Measurements from ENCODE around the gene EXOSC7.

The EXOSC7 gene

GRCh38 chr3:44991326-44991725, 15.3 kb downstream of the EXOSC7 start:
- Mint-ChIP-seq H3K27me3 (no peaks in the 10 kb centered on the region), H3K4me1 (ENCODE audit: low read depth) (peaks cover 36% of the 10 kb centered on the region), H3K36me3 (ENCODE audit: low read depth) (peaks cover 68% of the 10 kb centered on the region), H3K9me3 (no peaks in the 10 kb centered on the region), H3K27ac (no peak overlapping the region), H3K4me3 (no peak overlapping the region)
- intact Hi-C loops (cut with micrococcal nuclease) = no loop called here

- no peak overlapping the region for H3K27ac Mint-ChIP-seq
- peaks cover 82% of the 10 kb centered on the region for H3K36me3 Mint-ChIP-seq (ENCODE audit: low read depth)
- peaks cover 32% of the 10 kb centered on the region for H3K4me1 Mint-ChIP-seq (ENCODE audit: low read depth)
- H3K27me3 Mint-ChIP-seq = no peaks in the 10 kb centered on the region
- no peaks in the 10 kb centered on the region for H3K9me3 Mint-ChIP-seq
- intact Hi-C loops (cut with micrococcal nuclease) = no loop called here
- no peak overlapping the region for H3K4me3 Mint-ChIP-seq
Observed at GRCh38 chr3:44992555-44993470, 16.8 kb downstream of the EXOSC7 start.

GRCh38 chr3:44993471-44994205, 17.6 kb downstream of the EXOSC7 start:
- no peak overlapping the region for H3K27ac Mint-ChIP-seq
- H3K4me3 Mint-ChIP-seq = no peak overlapping the region
- H3K36me3 Mint-ChIP-seq (ENCODE audit: low read depth) = peaks cover 88% of the 10 kb centered on the region
- intact Hi-C loops (cut with micrococcal nuclease) = no loop called here
- no peaks in the 10 kb centered on the region for H3K27me3 Mint-ChIP-seq
- H3K9me3 Mint-ChIP-seq = no peaks in the 10 kb centered on the region
- peaks cover 25% of the 10 kb centered on the region for H3K4me1 Mint-ChIP-seq (ENCODE audit: low read depth)

GRCh38 chr3:44995142-44995770, 19.2 kb downstream of the EXOSC7 start:
- no peak overlapping the region for H3K27ac Mint-ChIP-seq
- H3K4me3 Mint-ChIP-seq = no peak overlapping the region
- H3K9me3 Mint-ChIP-seq = no peaks in the 10 kb centered on the region
- peaks cover 12% of the 10 kb centered on the region for H3K4me1 Mint-ChIP-seq (ENCODE audit: low read depth)
- peaks cover 96% of the 10 kb centered on the region for H3K36me3 Mint-ChIP-seq (ENCODE audit: low read depth)
- intact Hi-C loops (cut with micrococcal nuclease) = no loop called here
- no peaks in the 10 kb centered on the region for H3K27me3 Mint-ChIP-seq

GRCh38 chr3:44996556-44996969, 20.5 kb downstream of the EXOSC7 start:
- Mint-ChIP-seq H3K4me1 (ENCODE audit: low read depth) (peaks cover 12% of the 10 kb centered on the region), H3K27ac (no peak overlapping the region), H3K36me3 (ENCODE audit: low read depth) (peaks cover 97% of the 10 kb centered on the region), H3K4me3 (no peak overlapping the region), H3K9me3 (no peaks in the 10 kb centered on the region), H3K27me3 (no peaks in the 10 kb centered on the region)
- intact Hi-C loops (cut with micrococcal nuclease) = no loop called here

GRCh38 chr3:44999782-45000181, 23.7 kb downstream of the EXOSC7 start:
- Mint-ChIP-seq H3K36me3 (ENCODE audit: low read depth) (peaks cover 96% of the 10 kb centered on the region), H3K27me3 (no peaks in the 10 kb centered on the region), H3K27ac (no peak overlapping the region), H3K9me3 (no peaks in the 10 kb centered on the region), H3K4me1 (ENCODE audit: low read depth) (no peaks in the 10 kb centered on the region), H3K4me3 (no peak overlapping the region)
- intact Hi-C loops (cut with micrococcal nuclease) = no loop called here

GRCh38 chr3:45000823-45001222, 24.8 kb downstream of the EXOSC7 start:
- H3K27ac Mint-ChIP-seq = no peak overlapping the region
- H3K4me3 Mint-ChIP-seq = no peak overlapping the region
- no peaks in the 10 kb centered on the region for H3K4me1 Mint-ChIP-seq (ENCODE audit: low read depth)
- no peaks in the 10 kb centered on the region for H3K27me3 Mint-ChIP-seq
- peaks cover 96% of the 10 kb centered on the region for H3K36me3 Mint-ChIP-seq (ENCODE audit: low read depth)
- no peaks in the 10 kb centered on the region for H3K9me3 Mint-ChIP-seq
- intact Hi-C loops (cut with micrococcal nuclease) = no loop called here

GRCh38 chr3:45001738-45002137, 25.7 kb downstream of the EXOSC7 start:
- no peak overlapping the region for H3K4me3 Mint-ChIP-seq
- H3K9me3 Mint-ChIP-seq = no peaks in the 10 kb centered on the region
- H3K27me3 Mint-ChIP-seq = no peaks in the 10 kb centered on the region
- H3K4me1 Mint-ChIP-seq (ENCODE audit: low read depth) = no peaks in the 10 kb centered on the region
- intact Hi-C loops (cut with micrococcal nuclease) = no loop called here
- H3K27ac Mint-ChIP-seq = no peak overlapping the region
- peaks cover 93% of the 10 kb centered on the region for H3K36me3 Mint-ChIP-seq (ENCODE audit: low read depth)

GRCh38 chr3:45002139-45002660, 26.2 kb downstream of the EXOSC7 start:
- Mint-ChIP-seq H3K27me3 (no peaks in the 10 kb centered on the region), H3K36me3 (ENCODE audit: low read depth) (peaks cover 93% of the 10 kb centered on the region), H3K4me1 (ENCODE audit: low read depth) (no peaks in the 10 kb centered on the region), H3K27ac (no peak overlapping the region), H3K9me3 (no peaks in the 10 kb centered on the region), H3K4me3 (no peak overlapping the region)
- intact Hi-C loops (cut with micrococcal nuclease) = no loop called here

- Mint-ChIP-seq H3K4me3 (no peak overlapping the region), H3K27me3 (no peaks in the 10 kb centered on the region), H3K9me3 (no peaks in the 10 kb centered on the region), H3K36me3 (ENCODE audit: low read depth) (peaks cover 94% of the 10 kb centered on the region), H3K4me1 (ENCODE audit: low read depth) (no peaks in the 10 kb centered on the region), H3K27ac (no peak overlapping the region)
- intact Hi-C loops (cut with micrococcal nuclease) = no loop called here
Observed at GRCh38 chr3:45002720-45003119, 26.7 kb downstream of the EXOSC7 start.

GRCh38 chr3:45003406-45003805, 27.4 kb downstream of the EXOSC7 start:
- H3K4me1 Mint-ChIP-seq (ENCODE audit: low read depth) = no peaks in the 10 kb centered on the region
- H3K36me3 Mint-ChIP-seq (ENCODE audit: low read depth) = peaks cover 94% of the 10 kb centered on the region
- no peak overlapping the region for H3K4me3 Mint-ChIP-seq

GRCh38 chr3:45003859-45004258, 27.8 kb downstream of the EXOSC7 start:
- Mint-ChIP-seq H3K4me1 (ENCODE audit: low read depth) (no peaks in the 10 kb centered on the region), H3K4me3 (no peak overlapping the region), H3K36me3 (ENCODE audit: low read depth) (peaks cover 93% of the 10 kb centered on the region), H3K27me3 (no peaks in the 10 kb centered on the region), H3K9me3 (no peaks in the 10 kb centered on the region), H3K27ac (no peak overlapping the region)
- intact Hi-C loops (cut with micrococcal nuclease) = no loop called here

More at GRCh38 chr3:45003406-45003805, 27.4 kb downstream of the EXOSC7 start:
- no peaks in the 10 kb centered on the region for H3K9me3 Mint-ChIP-seq
- no peaks in the 10 kb centered on the region for H3K27me3 Mint-ChIP-seq
- intact Hi-C loops (cut with micrococcal nuclease) = no loop called here
- no peak overlapping the region for H3K27ac Mint-ChIP-seq

GRCh38 chr3:45007091-45007490, 31.0 kb downstream of the EXOSC7 start:
- H3K27me3 Mint-ChIP-seq = no peaks in the 10 kb centered on the region
- H3K36me3 Mint-ChIP-seq (ENCODE audit: low read depth) = peaks cover 73% of the 10 kb centered on the region
- no peaks in the 10 kb centered on the region for H3K9me3 Mint-ChIP-seq
- no peak overlapping the region for H3K4me3 Mint-ChIP-seq
- H3K4me1 Mint-ChIP-seq (ENCODE audit: low read depth) = peaks cover 26% of the 10 kb centered on the region
- intact Hi-C loops (cut with micrococcal nuclease) = no loop called here
- H3K27ac Mint-ChIP-seq = no peak overlapping the region

- H3K27me3 Mint-ChIP-seq = no peaks in the 10 kb centered on the region
- peaks cover 36% of the 10 kb centered on the region for H3K4me1 Mint-ChIP-seq (ENCODE audit: low read depth)
- H3K4me3 Mint-ChIP-seq = no peak overlapping the region
Observed at GRCh38 chr3:45008117-45008516, 32.1 kb downstream of the EXOSC7 start.

More at GRCh38 chr3:45008117-45008516, 32.1 kb downstream of the EXOSC7 start:
- H3K27ac Mint-ChIP-seq = no peak overlapping the region
- intact Hi-C loops (cut with micrococcal nuclease) = no loop called here
- peaks cover 72% of the 10 kb centered on the region for H3K36me3 Mint-ChIP-seq (ENCODE audit: low read depth)
- H3K9me3 Mint-ChIP-seq = no peaks in the 10 kb centered on the region
